Measurements from ENCODE around the gene SP5. TPM values are rescaled to one million over a fixed set of nuclear protein-coding genes. Genes with fewer than 3 reads are reported as not detected.

SP5 gene
- total RNA-seq, result not detected

GRCh38 chr2:170715062-170715931 lies at the start of gene SP5:
Gene SP5 (plus strand): TSS chr2:170715337. CDS start chr2:170715513, 176 bp downstream.

Other genes starting within 250 kb of the SP5 start
- not detected for gene ERICH2, start 55.0 kb downstream of the SP5 start, total RNA-seq
- under 1 TPM; 0.38 to 0.48 TPM for gene GAD1, start 101.5 kb downstream of the SP5 start, total RNA-seq
- gene GORASP2, start 213.9 kb downstream of the SP5 start, total RNA-seq, result 10 to 100 TPM; 68.5 to 71.1 TPM